SU-DHL-6 (cell line): ENCODE results near the gene PABPC1L2B.
"Not testable (repeated sequence)": the region's sequence is repeated elsewhere in the genome, so short reads cannot be mapped to it uniquely, and the experiment has no call there.

Source experiments
- H2AFZ ChIP-seq: fragments of 200-600 bp; sonication (generic); 2 replicates; pipeline ENCODE4 v1.6.1; 2014; ENCODE audit warnings: low read depth, mild to moderate bottlenecking, moderate library complexity, mixed read lengths, antibody characterized with exemption, low read length; ENCODE audit not compliant: severe bottlenecking
- H3F3A ChIP-seq: fragments of 200-600 bp; shearing (Covaris generic); 2 replicates; pipeline ENCODE4 v1.6.0; 2016; ENCODE audit warnings: antibody characterized with exemption, mild to moderate bottlenecking; ENCODE audit not compliant: insufficient read depth
- H3K27ac ChIP-seq: fragments of 200-600 bp; sonication (generic); 2 replicates; pipeline ENCODE4 v1.5.1; 2016; ENCODE audit warnings: low read depth, mild to moderate bottlenecking, low read length, moderate library complexity, mixed read lengths
- H3K27me3 ChIP-seq: fragments of 200-600 bp; sonication (generic), shearing (Covaris generic); 2 replicates; pipeline ENCODE4 v1.6.0; 2014; ENCODE audit warnings: mild to moderate bottlenecking, low read length
- H3K36me3 ChIP-seq: fragments of 200-600 bp; sonication (generic); 2 replicates; pipeline ENCODE4 v1.6.1; 2014; ENCODE audit warnings: mild to moderate bottlenecking, low read length, mixed read lengths
- H3K4me2 ChIP-seq: fragments of 300-600, 200-600 bp; shearing (Covaris generic), sonication (generic); 2 replicates; pipeline ENCODE4 v1.6.0; 2014; ENCODE audit warnings: low read length, low read depth, mild to moderate bottlenecking; ENCODE audit not compliant: poor library complexity, severe bottlenecking
- H3K4me3 ChIP-seq: fragments of 200-600 bp; sonication (generic); 2 replicates; pipeline ENCODE4 v1.5.1; 2014; ENCODE audit warnings: antibody characterized with exemption, low read length, mild to moderate bottlenecking, mixed read lengths; ENCODE audit not compliant: insufficient read depth, poor library complexity, severe bottlenecking
- H3K79me2 ChIP-seq: fragments of 200-600 bp; sonication (generic); 2 replicates; pipeline ENCODE4 v1.6.1; 2014; ENCODE audit warnings: mild to moderate bottlenecking, low read length, moderate library complexity; ENCODE audit not compliant: insufficient read depth
- H3K9ac ChIP-seq: fragments of 200-600 bp; sonication (generic); 2 replicates; pipeline ENCODE4 v1.7.0; 2014; ENCODE audit warnings: mild to moderate bottlenecking, low read length
- H3K9me2 ChIP-seq: fragments of 200-600 bp; sonication (generic); replicated peaks from 2 replicates; pipeline ENCODE4 v1.6.1; 2014; ENCODE audit warnings: low read length; ENCODE audit not compliant: insufficient read depth
- H3K9me3 ChIP-seq: fragments of 200-600 bp; sonication (generic); 2 replicates; pipeline ENCODE4 v1.6.1; 2014; ENCODE audit warnings: low read length, mixed read lengths; ENCODE audit not compliant: insufficient read depth
- H4K20me1 ChIP-seq: fragments of 200-600 bp; sonication (generic); 2 replicates; pipeline ENCODE4 v1.6.1; 2014; ENCODE audit warnings: low read depth, mild to moderate bottlenecking, antibody characterized with exemption, low read length, moderate library complexity, mixed read lengths

PABPC1L2B gene

GRCh38 chrX:73002733-73003132 is at the start of gene PABPC1L2B:
Gene PABPC1L2B (plus strand): TSS chrX:73002939. CDS start chrX:73003643, 704 bp downstream.
- not testable (repeated sequence) for H3K36me3 ChIP-seq, H3K4me2 ChIP-seq, H2AFZ ChIP-seq, H3K79me2 ChIP-seq, H3F3A ChIP-seq, H3K27me3 ChIP-seq, H3K4me3 ChIP-seq, H3K27ac ChIP-seq, H4K20me1 ChIP-seq, H3K9me3 ChIP-seq, H3K9ac ChIP-seq, H3K9me2 ChIP-seq

DNA sequence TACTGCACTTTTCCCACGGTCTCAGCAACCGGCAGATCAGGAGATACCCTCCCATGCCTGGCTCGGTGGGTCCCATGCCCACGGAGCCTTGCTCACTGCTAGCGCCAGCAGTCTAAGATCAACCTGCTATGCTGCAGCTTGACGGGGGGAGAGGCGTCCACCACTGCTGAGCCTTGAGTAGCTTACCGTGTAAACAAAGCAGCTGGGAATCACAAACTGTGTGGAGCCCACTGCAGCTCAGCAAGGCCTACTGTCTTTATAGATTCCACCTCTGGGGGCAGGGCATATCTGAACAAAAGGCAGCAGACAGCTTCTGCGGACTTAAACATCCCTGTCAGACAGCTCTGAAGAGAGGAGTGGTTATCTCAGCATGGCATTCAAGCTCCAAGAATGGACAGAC is 42.8 kb upstream of the PABPC1L2B start:
- not testable (repeated sequence) for H3K4me2 ChIP-seq, H3K9ac ChIP-seq, H3K36me3 ChIP-seq, H3K79me2 ChIP-seq, H3K9me2 ChIP-seq, H3K4me3 ChIP-seq, H3K27me3 ChIP-seq, H3K9me3 ChIP-seq, H3F3A ChIP-seq, H4K20me1 ChIP-seq, H2AFZ ChIP-seq, H3K27ac ChIP-seq

DNA sequence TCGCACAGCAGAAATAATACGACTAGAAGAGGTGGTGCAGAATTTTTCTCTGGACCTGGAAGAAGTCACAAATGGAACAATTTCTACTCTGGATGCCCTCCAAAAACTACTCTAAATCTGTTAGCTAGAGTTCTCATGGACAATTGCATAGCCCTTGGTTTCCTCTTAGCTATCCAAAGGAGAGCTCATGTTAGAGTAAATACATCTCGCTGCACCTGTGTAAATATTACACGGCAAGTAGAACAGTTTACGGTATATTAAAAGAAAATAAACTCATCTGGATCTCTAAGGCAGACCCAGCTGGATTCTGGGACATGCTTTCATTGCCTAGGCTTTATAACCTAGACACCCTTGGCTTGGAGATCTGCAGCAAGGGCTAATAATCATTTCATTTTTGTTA is 30.9 kb upstream of the PABPC1L2B start:
- H3K9me2 ChIP-seq, H3K36me3 ChIP-seq, H2AFZ ChIP-seq, H3K79me2 ChIP-seq, H3K4me2 ChIP-seq, H3K27ac ChIP-seq, H4K20me1 ChIP-seq, H3K4me3 ChIP-seq, H3K27me3 ChIP-seq, H3F3A ChIP-seq, H3K9me3 ChIP-seq, H3K9ac ChIP-seq: not testable (repeated sequence)

DNA sequence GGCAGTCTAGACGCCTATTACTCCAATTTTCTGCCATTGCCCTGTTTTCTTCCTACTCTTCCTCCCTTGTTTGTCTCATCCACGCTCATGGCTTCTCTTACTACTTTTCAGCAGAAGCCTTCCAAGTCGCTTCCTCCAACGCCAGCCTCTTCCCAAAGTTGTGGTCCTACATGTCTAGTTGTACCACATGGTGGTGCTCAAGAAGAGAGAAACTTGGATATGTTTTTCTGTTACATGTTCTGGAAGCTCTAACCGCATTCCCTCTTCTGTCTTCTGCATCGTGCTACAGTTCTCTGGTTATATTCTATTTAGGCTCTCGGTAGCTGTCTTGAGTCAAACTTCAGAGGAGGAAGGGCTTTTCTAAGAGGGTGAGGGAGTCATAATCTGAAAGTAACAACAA is 27.9 kb upstream of the PABPC1L2B start:
- not testable (repeated sequence) for H3K27me3 ChIP-seq, H3K9me3 ChIP-seq, H4K20me1 ChIP-seq, H2AFZ ChIP-seq, H3K9me2 ChIP-seq, H3K4me2 ChIP-seq, H3K36me3 ChIP-seq, H3K27ac ChIP-seq, H3F3A ChIP-seq, H3K79me2 ChIP-seq, H3K4me3 ChIP-seq, H3K9ac ChIP-seq

- not testable (repeated sequence) for H2AFZ ChIP-seq, H3K79me2 ChIP-seq, H4K20me1 ChIP-seq, H3K9me2 ChIP-seq, H3K36me3 ChIP-seq, H3K27ac ChIP-seq, H3F3A ChIP-seq, H3K4me3 ChIP-seq, H3K9ac ChIP-seq, H3K4me2 ChIP-seq, H3K27me3 ChIP-seq, H3K9me3 ChIP-seq
These were observed 21.8 kb upstream of the PABPC1L2B start for GRCh38 chrX:72980894-72981469.

- not testable (repeated sequence) for H3F3A ChIP-seq, H4K20me1 ChIP-seq, H3K27me3 ChIP-seq, H3K9ac ChIP-seq, H3K79me2 ChIP-seq, H3K4me3 ChIP-seq, H3K36me3 ChIP-seq, H3K9me3 ChIP-seq, H3K27ac ChIP-seq, H3K9me2 ChIP-seq, H3K4me2 ChIP-seq, H2AFZ ChIP-seq
These were observed 1.3 kb downstream of the PABPC1L2B start for GRCh38 chrX:73004032-73004431.
